ENCODE results near the gene GPR162.

GPR162 gene

DNA sequence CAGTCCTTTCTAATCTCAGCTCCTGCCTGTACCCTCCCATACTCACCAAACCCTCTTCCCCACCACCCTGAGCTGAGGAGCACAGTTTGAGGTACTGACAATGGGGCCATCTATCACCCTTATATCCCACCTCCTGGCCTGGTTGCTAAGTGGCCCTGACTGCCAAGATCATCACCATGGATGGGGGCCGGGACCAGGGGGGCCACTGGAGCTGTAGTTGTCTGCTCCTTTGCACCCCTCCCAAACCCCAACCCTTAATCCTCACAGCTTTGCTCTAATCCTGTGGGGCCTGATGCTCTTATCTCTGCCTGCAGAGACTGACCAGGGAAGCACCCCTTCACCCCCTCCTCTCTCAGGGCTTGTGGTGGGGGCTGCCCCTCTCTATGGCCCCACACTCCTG is 18.7 kb downstream of the GPR162 start:
- no peak for TF ChIP-seq FOXP2 (optimal IDR thresholded peaks at IDR 0.05; ENCODE audit: borderline replicate concordance, extremely low read depth, extremely low read length, insufficient read depth)
- no peak for TF ChIP-seq SIN3A (IDR thresholded peaks at IDR 0.05; ENCODE audit: borderline replicate concordance, insufficient read depth, low read length)
- TF ChIP-seq, protein P1, sequence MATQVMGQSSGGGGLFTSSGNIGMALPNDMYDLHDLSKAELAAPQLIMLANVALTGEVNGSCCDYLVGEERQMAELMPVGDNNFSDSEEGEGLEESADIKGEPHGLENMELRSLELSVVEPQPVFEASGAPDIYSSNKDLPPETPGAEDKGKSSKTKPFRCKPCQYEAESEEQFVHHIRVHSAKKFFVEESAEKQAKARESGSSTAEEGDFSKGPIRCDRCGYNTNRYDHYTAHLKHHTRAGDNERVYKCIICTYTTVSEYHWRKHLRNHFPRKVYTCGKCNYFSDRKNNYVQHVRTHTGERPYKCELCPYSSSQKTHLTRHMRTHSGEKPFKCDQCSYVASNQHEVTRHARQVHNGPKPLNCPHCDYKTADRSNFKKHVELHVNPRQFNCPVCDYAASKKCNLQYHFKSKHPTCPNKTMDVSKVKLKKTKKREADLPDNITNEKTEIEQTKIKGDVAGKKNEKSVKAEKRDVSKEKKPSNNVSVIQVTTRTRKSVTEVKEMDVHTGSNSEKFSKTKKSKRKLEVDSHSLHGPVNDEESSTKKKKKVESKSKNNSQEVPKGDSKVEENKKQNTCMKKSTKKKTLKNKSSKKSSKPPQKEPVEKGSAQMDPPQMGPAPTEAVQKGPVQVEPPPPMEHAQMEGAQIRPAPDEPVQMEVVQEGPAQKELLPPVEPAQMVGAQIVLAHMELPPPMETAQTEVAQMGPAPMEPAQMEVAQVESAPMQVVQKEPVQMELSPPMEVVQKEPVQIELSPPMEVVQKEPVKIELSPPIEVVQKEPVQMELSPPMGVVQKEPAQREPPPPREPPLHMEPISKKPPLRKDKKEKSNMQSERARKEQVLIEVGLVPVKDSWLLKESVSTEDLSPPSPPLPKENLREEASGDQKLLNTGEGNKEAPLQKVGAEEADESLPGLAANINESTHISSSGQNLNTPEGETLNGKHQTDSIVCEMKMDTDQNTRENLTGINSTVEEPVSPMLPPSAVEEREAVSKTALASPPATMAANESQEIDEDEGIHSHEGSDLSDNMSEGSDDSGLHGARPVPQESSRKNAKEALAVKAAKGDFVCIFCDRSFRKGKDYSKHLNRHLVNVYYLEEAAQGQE (IDR thresholded peaks at IDR 0.05; ENCODE audit: insufficient read depth in 1 of 2, low read depth in 2 of 2, low read length in 2 of 2): no peak
- TF ChIP-seq TAF1 (IDR thresholded peaks at IDR 0.05; ENCODE audit: borderline replicate concordance, insufficient read depth, low read length): no peak
- no peak for TF ChIP-seq POLR2AphosphoS5 (IDR thresholded peaks at IDR 0.05; ENCODE audit: low read depth, low read length)

DNA sequence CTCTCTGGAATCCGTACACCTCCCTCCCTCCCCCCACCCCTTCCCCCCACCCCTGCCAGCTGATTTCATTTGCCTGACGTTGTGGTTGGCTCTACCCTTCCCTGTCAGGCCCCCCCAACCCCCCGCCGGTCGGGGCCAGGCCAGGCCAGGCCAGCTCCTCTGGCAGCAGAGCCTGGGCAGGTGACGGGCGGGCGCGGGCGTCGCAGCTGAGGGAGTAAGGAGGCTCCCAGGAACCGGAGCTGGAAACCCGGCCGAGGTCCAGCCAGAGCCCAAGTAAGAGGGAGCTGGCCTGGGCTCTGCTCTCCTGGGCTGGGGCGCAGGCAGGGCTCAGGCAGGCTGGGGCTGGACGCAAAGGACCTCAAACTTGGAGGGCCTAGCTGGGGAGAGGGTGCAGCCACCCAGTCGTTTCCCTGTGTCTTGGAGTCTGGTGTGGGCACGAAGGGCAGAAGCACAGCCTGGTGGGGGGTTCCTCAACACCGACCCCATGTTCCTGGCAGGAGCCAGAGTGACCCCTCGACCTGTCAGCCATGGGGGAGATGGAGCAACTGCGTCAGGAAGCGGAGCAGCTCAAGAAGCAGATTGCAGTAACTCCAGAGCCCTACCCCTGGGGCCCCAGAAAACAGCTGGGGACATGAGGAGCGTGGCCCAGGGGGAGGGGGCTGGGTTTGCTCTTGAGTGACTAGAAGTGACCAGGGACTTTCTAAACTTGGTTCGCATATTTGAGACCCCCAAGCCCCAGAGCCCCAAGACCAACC is 19.3 kb downstream of the GPR162 start, which contains the start of gene GNB3:
Gene GNB3, plus strand, starts transcription at position 165 of the 755 bp plus-strand sequence. Its CDS starts 363 bp downstream, at position 528.
- TF ChIP-seq TAF1 (IDR thresholded peaks at IDR 0.05; ENCODE audit: borderline replicate concordance, insufficient read depth, low read length) (no peak), POLR2AphosphoS5 (IDR thresholded peaks at IDR 0.05; ENCODE audit: low read depth, low read length) (no peak), SIN3A (IDR thresholded peaks at IDR 0.05; ENCODE audit: borderline replicate concordance, insufficient read depth, low read length) (no peak), FOXP2 (optimal IDR thresholded peaks at IDR 0.05; ENCODE audit: borderline replicate concordance, extremely low read depth, extremely low read length, insufficient read depth) (no peak)
- TF ChIP-seq, protein P1 (IDR thresholded peaks at IDR 0.05; ENCODE audit: insufficient read depth in 1 of 2, low read depth in 2 of 2, low read length in 2 of 2): no peak

- no peak for TF ChIP-seq POLR2AphosphoS5 (IDR thresholded peaks at IDR 0.05; ENCODE audit: low read depth, low read length)
- TF ChIP-seq FOXP2 (optimal IDR thresholded peaks at IDR 0.05; ENCODE audit: borderline replicate concordance, extremely low read depth, extremely low read length, insufficient read depth): no peak
- no peak for TF ChIP-seq TAF1 (IDR thresholded peaks at IDR 0.05; ENCODE audit: borderline replicate concordance, insufficient read depth, low read length)
- no peak for TF ChIP-seq SIN3A (IDR thresholded peaks at IDR 0.05; ENCODE audit: borderline replicate concordance, insufficient read depth, low read length)
- TF ChIP-seq, protein P1 (IDR thresholded peaks at IDR 0.05; ENCODE audit: insufficient read depth in 1 of 2, low read depth in 2 of 2, low read length in 2 of 2): no peak
These were observed 20.5 kb downstream of the GPR162 start for GRCh38 chr12:6842075-6842474.

DNA sequence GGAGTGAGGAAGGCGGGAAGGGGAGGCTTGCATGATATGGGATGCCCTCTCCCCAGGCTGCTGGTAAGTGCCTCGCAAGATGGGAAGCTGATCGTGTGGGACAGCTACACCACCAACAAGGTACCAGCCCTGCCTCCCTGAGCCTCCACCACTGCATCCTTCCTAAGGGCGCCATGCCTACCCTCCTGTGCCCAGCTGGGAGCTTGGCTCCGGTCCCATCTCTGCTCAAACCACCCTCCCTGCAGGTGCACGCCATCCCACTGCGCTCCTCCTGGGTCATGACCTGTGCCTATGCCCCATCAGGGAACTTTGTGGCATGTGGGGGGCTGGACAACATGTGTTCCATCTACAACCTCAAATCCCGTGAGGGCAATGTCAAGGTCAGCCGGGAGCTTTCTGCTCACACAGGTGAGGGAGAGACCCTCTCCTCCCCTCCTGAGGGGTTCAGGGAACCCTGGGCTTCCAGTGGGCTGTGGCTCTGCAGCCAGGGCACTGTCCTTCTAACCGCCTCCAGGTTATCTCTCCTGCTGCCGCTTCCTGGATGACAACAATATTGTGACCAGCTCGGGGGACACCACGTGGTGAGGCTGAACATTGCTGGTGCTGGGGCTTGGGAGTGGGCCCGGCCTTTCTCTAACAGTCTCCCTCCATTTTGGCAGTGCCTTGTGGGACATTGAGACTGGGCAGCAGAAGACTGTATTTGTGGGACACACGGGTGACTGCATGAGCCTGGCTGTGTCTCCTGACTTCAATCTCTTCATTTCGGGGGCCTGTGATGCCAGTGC is 21.7 kb downstream of the GPR162 start:
- no peak for TF ChIP-seq FOXP2 (optimal IDR thresholded peaks at IDR 0.05; ENCODE audit: borderline replicate concordance, extremely low read depth, extremely low read length, insufficient read depth)
- TF ChIP-seq SIN3A (IDR thresholded peaks at IDR 0.05; ENCODE audit: borderline replicate concordance, insufficient read depth, low read length): no peak
- no peak for TF ChIP-seq TAF1 (IDR thresholded peaks at IDR 0.05; ENCODE audit: borderline replicate concordance, insufficient read depth, low read length)
- TF ChIP-seq, protein P1 (IDR thresholded peaks at IDR 0.05; ENCODE audit: insufficient read depth in 1 of 2, low read depth in 2 of 2, low read length in 2 of 2): no peak
- no peak for TF ChIP-seq POLR2AphosphoS5 (IDR thresholded peaks at IDR 0.05; ENCODE audit: low read depth, low read length)
